Measurements from ENCODE around the gene NR6A1.

Gene NR6A1

DNA sequence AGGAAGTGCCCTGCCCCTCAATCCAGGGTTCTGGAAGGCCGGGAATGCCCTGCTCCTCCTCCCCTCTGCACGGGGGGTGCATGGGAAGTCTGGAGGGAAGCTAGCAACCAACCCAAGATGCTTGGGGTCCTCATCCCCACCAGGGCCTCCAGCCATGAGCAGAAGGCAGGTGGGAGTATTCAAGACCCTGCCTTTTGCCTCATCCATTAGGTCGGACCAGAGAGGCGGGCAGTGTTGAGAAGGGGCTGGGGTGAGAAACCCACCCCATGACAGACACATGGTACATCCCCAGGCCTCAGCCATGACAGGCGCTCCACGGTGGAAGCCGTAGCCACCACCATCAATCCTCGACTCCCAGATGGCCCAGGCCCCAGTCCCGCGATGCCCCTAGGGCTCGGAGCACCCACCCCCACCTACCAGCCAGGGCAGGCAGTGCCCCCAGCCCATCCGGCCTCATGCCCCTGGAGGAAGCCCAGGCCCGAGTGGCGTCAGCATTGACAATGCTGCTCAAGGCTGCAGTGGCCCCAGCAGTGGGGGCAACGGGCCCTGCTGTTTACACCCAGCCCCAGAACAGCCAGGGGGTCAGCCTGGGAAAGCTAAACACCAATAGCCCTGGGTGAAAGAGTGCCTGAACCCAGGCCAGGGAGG lies 272.5 kb downstream of the NR6A1 start:
- DNase-seq (ENCODE audit: insufficient read length, low spot score) (no peak), FAIRE-seq (no peak)

DNA sequence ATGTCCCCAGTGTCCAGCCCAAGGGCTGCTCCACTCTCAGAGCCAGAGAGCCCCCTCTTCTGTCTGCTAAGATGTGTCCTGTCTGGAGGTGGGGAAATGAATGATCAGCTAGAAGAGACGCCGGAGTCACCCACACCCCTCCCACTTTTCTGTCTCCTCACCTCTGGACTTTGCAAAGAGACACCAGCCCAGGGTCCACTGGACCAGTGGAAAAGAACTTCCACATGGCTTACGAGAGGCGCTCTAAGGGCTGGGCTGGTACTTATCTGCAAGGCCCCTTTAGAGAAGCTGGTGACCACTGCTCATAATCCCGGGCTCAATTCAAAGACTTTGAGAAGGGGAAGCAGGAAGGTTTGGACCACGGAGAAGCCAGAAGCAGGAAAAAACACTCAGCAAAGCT lies 273.1 kb downstream of the NR6A1 start:
- DNase-seq (ENCODE audit: insufficient read length, low spot score) (no peak), FAIRE-seq (no peak)

DNA sequence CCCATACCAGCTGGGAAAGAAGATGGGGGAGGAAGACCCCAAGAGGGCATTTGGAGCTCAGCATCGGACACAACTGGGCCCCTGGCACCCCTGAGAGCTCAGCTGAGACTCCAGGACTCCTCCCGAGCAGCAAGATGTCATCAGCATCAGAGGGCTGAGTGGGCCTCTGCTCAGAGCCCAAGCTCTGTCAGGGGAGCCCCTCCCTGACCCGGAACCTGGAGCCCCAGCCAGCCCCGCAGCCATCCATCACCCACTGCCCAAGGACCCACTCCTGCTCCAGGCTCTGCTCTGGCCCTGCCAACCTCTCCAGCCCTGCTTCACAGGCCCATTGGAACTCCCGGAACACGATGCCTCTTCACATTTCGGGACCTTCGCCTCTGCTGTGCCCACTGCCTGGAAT lies 273.7 kb downstream of the NR6A1 start:
- no peak for FAIRE-seq
- no peak for DNase-seq (ENCODE audit: insufficient read length, low spot score)

DNA sequence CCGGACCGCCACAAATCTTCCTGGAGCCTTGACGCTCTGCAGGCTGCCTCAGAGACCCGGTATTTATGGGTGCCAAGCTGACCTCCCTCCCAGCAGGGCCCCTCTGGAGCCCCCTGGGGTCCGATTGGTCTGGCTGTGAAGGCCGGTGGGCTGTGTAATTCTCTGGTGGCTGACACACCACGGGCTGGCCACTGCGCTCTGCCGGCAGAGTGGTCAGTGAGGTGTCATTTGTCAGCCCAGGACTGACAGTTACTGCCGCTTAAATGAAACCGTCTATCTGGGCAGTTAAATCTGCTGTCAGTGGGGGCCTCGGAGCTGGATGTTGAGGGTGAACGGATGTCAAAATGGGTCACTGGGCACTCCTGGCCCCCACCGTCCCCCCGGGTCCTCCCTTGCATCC lies 274.6 kb downstream of the NR6A1 start:
- DNase-seq (ENCODE audit: insufficient read length, low spot score) (no peak), FAIRE-seq (no peak)

DNA sequence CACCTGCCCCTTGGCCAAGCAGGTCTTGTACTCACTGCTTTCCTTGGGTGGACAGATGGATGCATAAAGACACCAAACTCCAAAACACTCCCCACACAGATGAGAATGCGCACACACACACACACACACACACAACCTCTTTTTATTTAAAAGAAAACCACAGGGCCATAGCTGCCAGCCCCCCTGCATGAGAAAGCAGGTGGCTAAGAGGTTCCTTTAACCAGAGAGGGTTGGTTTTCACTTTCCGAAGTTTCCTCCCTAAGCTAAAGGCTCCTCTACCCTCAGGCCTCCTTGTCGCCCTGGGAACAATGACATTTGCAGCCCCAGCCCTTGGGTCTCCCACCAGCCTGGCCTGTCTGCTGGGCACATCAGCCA lies 275.0 kb downstream of the NR6A1 start:
- no peak for FAIRE-seq

DNA sequence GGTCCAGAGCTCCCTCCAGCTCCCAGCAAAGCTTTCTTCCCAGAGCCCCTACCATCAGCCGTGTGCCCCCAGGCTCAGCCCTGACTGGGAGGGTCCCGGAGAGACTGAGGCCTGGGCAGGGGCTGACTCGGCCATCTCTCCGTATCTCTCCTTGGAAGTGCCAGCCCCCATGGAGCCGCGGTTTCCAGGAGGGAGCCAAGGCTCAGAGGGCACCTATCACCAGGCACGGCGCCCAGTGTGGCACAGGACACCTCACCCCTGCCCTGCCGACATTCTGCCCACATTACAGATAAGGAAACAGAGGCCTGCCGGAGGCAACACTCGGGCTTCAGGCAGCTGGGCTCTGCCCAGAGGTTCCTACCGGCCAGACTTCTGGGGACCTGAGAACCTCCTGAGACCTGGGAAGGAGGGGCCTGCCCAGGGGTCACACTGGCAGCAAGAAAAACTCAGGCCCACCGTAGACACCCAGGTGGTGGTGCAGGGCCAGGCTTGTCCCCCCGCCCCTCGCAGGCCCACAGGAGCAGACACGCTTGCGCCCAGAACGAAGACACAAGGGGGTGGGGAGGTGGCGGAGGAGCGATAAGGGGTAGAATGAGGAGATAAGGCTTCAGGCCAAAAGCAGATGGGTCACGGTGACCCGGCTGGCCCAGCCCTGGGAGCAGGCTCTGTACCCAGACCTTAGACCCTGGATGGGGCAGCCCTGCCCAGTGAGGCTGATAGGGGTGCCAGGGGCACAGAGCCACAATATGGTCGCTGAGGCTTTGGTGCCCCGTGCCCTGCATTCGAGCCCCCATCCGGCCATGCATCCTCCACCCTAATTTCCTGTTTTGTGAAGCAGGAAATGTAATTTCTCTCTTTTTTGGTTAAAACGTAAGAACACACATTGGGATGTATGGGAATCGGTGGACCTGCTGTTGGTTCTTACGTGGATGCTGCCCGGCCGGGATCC lies 275.7 kb downstream of the NR6A1 start:
- DNase-seq (ENCODE audit: insufficient read length, low spot score) (no peak), FAIRE-seq (no peak)

More for the DNA sequence above, 275.0 kb downstream of the NR6A1 start:
- DNase-seq (ENCODE audit: insufficient read length, low spot score) = no peak

DNA sequence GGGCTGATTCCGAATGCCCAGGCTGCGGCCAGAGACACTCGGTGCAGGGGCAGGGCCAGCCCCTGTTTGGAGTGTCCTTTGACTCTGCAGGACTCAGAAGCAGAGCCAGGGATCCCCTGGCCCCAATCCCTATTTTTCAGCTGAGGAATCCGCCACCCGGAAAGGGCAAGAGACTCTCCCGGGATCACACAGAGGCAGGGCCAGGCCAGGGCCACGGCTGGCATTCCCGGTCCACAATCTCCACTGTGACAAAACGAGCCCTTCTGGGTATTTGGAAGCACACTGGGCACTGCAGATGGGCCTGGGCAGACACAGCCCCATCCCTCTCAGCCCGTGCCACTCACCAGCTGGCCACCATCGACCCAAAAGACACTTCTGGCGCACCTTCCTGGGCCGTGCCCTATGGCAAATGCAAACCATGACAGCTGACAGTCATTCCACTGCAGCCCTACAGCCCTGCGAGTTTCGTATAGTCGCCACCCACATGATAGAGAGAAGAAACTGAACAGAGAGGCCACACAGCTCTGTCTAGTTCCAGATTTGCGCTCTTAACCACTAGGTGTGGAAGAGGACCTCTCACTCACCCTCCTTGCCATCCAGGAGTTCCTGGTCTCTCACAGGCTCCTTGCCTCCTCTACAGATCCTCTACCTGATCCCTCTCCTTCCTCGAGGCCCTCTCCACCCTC lies 277.2 kb downstream of the NR6A1 start:
- FAIRE-seq = no peak
- no peak for DNase-seq (ENCODE audit: insufficient read length, low spot score)

DNA sequence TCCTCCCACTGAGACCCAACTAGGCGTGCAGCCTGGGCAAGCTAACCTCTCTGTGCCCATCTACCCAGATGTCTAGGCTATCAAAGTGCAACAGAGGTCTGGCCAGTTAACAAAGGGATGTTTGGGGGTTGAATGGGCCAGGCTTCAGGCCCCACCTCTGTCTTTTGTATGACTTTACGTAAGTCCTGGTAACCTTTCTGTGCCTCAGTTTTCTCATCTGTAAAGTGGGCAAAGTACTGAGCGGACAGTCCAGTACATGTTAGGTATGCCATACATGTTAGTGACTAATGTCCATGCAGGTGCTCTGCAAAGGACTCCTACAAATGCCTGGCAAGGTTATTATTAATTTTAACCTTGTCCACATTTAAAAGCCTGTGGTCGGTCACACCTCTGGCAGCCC lies 277.9 kb downstream of the NR6A1 start:
- FAIRE-seq (no peak), DNase-seq (ENCODE audit: insufficient read length, low spot score) (no peak)

DNA sequence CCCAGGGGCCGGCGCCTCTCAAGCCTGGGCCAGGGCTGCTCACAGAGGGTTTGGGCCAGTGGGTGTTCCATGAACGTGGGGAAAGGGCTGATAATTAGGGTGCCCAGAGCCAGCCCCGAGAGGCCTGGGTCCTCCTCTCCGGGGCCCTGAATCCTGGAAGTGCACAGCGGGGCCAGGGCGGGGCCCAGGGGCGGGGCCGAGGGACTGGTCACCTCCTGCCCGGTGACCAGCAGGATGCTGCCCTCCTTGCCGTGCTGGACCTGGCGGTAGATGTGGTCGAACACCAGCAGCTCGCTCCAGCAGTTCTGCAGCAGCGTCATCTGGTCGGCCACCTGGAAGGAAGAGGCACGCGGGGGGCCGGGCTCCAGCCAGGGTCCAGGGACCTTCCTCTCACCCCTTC lies 278.3 kb downstream of the NR6A1 start:
- FAIRE-seq = no peak
- no peak for DNase-seq (ENCODE audit: insufficient read length, low spot score)

DNA sequence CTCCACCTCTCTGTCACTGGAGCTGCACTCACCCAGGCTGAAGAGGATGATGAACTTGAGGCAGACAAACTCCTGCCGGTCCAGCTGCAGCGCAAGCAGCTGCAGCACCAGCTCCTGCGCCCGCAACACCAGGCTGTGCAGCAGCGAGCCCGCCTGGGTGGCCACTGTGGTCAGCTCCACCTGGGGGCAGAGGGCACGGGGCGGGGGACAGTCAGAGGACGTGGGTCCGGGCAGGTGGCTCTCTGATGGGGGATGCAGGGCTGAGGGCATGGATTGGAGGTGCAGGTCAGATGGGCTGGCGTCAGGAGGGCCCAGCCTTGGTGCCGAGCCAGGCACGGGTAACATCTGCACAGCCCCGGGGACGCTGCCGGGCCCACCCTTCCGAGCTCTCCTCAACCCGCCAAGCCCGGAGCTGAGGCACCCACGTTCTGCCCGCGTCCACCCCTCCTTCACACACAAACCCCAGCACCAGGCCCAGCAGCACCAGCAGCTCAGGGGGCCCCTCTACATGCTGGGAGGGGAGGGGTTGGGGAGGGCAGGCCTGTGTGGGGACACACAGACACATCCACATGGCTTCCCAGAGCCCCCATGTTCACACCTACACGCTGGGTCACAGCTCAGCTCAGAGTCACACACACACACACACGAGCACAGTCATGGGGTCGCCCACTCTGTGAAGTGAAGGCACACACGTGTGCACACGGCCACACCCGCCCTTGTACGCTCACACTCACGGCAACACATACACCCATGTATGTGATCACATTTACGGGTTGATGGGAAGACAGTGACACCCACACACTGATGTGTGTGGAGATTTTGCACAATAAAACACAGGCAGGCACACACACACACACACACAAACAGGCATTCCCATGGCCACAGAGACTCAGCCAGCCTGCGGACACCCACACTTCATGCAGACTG lies 279.8 kb downstream of the NR6A1 start:
- DNase-seq (ENCODE audit: insufficient read length, low spot score) (no peak), FAIRE-seq (peak; percentile 48)

DNA sequence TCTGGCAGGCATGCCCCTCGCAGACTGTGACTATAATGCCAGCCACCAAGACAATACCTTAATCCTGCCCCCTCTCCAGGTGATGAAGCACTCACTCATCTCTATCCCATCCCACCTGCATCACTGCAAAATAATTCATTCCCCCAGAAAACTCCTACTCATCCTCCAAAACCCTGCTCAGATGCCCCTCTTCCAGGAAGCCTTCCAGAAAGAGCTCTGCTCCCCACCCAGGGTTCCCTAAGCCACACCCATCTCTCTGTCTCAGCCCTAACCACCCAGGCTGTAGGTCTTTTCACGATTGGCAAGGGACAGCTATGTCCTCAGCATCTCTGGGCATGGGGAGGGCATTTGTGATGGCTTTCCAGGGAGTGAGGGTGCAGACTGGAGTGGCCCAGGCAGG lies 281.1 kb downstream of the NR6A1 start:
- FAIRE-seq = no peak

DNA sequence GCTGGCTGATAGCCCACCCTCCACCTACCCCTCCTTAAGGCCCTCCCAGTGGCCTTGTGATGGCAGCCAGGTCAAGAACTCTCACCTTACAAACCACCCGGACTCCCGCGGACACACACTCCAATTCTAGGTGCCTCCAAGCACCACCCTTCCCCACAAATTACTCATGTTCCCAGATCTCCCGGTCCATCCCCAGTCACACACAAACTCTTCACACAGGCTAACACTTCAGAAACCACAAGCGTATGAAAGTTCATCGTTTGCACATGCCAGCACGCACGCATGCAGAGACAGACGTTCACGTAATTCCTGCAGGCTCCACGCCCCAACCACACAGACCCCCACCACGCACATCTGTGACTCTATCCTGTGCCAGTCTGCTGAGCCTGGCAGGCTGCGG lies 281.9 kb downstream of the NR6A1 start:
- FAIRE-seq (no peak), DNase-seq (ENCODE audit: insufficient read length, low spot score) (no peak)

More for the DNA sequence above, 281.1 kb downstream of the NR6A1 start:
- DNase-seq (ENCODE audit: insufficient read length, low spot score) = no peak

DNA sequence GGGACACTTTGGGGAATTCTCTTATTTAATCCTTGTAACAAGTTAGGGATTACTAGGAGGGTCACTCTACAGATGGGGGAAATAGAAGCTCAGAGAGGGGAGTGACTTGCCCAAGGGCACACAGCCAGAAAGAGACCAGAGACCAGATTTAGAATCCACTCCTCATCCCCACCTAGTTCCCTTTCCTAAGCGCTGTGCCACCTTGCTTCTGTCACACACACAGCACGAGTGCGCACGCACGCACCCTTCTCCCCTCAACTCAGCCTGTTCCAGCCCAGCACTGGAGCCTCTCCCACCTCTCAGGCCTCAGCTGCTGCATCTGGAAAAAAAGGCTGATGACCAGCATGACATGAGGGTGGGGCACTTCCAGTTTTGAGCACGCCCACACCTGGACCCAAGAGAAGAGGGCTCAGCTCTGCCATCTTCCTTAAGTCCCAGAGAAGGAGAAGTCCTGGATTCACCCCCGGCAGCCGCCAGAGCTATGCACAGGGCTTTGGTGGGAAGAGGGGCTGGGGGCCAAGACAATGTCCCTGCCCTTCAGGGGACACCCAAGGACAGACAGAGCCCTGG lies 282.4 kb downstream of the NR6A1 start:
- FAIRE-seq = no peak
- no peak for DNase-seq (ENCODE audit: insufficient read length, low spot score)

DNA sequence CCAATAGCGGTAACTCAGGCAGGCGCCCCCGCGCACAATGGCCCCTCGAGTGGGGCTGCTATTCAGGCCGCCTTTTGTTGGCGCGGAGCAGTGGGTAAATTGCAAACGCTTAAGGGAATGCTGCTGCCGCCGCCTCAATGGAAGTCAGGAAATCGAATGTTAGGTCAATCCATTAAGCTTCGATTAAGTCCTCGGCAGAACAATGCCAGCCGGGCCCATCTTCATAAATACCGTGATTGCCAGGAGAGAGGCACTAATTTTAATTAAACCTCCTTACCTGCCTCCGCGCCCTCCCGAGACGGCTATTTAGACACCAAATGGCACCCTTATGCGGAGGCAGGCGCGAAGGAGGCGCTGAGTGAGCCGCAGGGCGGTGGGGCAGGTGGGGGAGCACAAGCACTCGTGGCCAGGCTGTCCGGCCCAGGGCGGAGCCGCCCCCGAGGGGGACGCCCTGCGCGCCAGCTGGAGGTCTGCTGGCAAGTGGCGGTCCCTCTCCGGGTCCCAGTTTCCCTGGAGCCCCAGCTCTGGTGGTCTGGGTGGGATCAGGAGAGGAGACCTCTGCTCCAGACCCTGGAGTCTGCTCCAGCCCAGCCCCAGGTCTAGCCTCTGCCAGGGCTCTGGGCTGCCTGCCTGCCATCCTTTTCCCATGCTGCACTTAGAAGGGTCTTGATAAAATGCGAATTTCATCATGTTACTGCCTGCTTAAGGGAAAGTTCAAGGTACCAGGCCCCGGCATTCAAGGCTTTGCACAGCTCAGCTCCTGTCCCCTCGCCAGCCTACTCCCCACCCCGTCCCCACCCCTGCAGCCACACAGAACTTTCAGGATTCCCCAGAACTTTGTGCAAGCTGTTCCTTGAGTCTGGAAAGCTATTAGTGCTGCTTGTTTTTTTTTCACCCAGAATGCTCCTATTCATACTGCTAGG lies 283.6 kb downstream of the NR6A1 start:
- FAIRE-seq (no peak), DNase-seq (ENCODE audit: insufficient read length, low spot score) (no peak)

DNA sequence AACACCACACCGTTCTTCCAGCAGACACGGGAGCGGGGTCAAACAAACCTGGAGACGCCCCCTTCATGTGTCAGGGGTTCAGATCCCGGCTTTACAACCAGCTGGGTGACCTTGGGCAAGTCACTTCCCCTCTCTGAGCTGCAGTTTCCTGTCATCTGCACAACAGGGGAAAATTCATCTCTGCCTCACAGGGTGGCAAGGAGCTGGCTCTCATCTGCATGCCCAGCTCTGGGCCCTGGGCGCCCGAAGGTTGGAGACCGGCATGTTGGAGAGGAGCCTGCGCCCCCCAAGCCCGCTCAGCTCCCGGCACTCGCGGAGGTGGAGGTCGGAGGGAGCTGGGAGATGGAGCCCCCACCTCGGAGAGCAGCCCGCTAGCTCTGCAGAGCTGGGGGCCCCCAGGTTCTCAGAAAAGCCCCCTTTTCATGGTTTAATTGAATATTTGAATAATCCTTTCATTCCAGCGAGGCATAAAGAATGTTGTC lies 284.3 kb downstream of the NR6A1 start:
- DNase-seq (ENCODE audit: insufficient read length, low spot score) (no peak), FAIRE-seq (no peak)

DNA sequence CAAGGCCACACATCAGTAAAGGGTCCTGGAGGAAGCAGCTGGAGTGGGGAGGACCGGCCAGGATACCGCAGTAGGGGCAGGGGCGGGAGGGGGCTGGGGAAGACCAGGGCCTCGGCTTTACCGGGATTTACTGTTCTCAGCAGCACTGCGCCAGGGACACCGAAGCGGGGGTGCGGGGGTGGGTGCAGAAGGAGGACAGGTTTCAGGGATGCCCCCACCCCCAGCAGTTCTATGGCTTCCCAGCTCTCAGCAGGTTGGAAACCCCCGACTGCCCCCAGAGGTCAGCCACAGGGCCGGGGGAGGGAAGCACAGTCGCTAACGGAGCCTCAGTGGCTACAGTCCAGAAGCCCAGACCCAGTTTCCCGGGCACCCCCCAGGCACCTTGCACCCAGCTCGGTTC lies 285.2 kb downstream of the NR6A1 start:
- DNase-seq (ENCODE audit: insufficient read length, low spot score) (no peak), FAIRE-seq (no peak)

DNA sequence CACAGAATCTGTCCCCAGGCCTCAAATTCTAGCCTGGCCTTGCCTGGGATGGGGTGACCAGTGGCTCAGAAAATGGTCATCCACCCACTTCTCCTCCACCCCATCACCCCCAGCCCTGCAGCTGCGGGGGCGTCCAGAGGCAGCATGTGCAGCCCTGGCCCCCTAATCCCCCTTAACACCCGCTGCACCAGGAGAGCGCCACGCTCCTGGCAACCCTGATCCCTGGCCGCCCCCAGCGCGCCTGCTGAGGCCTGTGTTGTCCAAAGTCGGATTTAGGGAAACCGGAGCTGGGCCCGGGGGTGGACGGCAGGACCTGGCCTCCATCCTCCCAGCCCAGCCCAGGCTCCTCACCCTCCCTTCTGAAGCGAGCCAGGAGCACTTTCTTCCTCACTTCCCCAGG lies 285.9 kb downstream of the NR6A1 start:
- FAIRE-seq (no peak), DNase-seq (ENCODE audit: insufficient read length, low spot score) (no peak)

DNA sequence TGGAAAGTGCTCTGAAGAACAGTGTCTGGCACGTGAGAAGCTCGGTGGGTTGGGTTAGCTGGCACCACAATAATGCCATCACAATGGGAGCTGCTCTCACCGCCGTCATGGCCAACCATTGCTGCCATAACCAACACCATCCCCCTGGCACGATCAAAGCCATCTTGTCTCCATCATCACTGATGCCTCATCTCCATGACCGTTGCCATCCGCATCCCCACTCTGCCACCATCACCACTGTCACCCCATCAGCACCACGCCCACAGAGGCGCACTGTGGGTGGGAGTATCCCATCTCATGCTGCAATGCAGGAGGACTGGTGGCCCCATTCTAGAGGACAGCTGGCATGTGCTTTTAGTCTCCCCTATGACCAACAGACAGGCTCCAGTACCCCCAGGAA lies 287.6 kb downstream of the NR6A1 start:
- DNase-seq (ENCODE audit: insufficient read length, low spot score) (no peak), FAIRE-seq (peak; percentile 9)

DNA sequence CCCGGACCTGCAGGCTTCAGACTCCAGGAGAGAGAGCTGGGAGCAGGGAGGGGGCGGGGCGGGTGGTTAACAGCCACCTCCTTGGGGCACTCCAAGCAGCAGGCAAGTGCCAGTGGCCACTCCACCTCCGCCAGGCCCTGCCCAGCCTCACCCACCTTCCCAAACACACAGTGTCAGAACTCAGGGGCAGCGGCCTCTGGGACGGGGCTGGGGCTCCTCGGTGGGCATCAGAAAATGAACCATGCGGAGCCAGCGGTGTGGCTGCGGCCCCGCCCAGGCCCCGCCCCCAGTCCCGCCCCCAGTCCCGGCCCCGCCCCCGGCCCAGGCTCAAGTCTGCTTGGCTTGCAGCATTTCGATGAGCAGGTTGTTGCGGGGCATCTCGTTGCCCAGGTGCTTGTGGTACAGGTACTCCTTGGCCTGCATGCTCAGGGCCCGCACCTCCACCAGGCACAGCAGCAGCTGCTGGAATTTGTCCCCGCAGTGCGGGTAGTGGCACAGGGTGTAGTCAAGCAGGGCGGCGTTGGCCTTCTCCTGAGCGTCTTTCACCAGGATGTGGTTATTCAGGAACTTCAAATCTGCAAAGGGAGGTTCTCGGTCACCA lies 288.6 kb downstream of the NR6A1 start:
- FAIRE-seq (no peak), DNase-seq (ENCODE audit: insufficient read length, low spot score) (no peak)

Data from HTR-8/SVneo (cell line).